HG02642 (cell line): ENCODE measurements around the gene PDE1A.

Source experiments
- ATAC-seq: cut with Tn5 transposase; IDR thresholded peaks from one replicate; pipeline ENCODE4 v1.9.1; 2021; ENCODE audit warnings: mild to moderate bottlenecking; ENCODE audit not compliant: unreplicated experiment, poor library complexity

The PDE1A gene

DNA sequence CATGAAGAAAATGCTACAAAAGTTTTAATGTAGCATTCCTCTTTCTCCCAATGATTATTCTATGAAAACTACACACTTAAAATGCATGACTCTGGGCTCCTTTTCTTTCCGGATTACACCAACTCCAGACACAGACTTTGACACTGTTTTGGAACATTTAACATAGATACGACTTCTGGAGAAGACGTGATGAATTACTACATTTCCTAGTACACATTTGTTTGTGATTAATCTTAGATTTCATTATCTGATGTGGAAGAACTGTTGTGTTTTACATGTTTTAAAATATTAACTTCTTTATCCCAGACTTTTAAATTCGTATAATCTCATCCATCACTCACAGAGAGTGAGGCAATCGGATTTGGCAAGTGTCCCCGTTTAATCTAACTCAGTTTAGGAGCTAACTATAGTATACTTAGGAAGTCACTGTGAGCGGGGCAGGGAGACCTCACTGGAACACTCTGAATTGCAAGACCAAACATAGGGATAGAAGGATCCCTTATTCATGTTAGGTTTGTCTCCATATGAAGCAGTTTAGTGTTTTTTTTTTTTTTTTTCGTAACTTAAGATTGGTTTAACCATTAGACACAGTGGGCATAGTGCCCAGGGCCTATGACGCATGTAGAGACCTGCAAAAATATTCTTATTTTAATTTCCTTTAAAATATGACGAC lies 66.7 kb downstream of the PDE1A start:
- no peak for ATAC-seq

DNA sequence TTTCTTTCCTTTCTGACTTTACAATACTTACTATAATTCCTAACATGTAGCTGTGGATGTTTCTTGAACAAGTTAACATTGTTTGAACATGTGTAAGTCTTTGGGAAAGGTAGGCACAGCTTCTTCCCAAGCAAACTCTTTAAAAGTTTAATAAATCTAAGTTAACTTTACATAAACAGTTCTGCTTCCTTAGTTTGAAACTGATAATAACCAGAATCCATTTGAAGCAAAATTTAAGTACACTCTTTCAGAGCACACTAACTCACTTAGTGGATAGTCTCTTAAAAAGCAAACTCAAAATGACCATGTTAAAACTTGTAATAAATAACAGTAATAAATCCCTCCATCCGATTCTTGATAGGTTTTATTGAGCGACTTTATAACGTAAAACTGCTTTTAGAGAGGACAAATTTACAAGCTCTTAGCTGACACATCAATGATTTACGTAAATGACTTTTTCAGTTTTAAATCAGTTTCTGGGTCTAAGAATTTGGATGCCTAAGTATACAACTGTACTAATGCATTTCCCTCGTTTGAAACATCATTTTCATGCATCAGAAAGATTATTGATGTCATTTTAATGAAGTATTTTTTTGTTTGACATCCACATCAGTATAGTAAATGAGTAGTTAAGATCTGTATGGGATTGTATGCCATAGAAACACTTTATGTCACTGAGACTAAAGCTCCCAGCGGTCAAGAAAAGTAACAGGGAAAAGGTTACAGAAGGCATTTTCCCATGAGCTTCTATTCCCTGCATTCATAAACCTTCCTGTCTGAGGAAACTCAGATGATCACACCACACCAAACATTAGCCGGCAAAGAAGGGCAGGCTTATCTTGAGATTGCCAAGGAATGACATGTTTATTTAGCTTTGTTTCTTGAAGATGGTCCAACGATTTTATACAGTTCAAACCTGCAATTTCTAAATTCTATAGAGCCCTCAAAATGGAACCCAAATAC lies 67.5 kb downstream of the PDE1A start:
- no peak for ATAC-seq

DNA sequence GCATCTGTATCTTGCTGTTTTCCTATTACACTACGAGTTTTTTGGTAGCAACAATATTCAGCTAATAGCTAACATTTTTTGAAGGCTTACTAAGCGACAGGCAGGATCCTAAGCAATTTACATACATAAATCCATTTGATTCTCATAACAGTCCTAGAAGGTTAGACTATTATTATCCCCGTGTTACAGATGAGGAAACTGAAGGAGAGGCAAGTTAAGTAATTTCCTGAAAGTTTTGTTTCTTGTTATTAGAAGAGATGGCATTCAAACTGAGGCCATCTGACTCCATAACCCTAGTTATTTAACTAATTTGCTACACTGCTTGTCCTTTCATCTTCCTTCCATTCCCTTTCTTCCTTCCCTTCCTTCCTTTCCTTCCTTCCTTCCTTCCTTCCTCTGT lies 68.2 kb downstream of the PDE1A start:
- ATAC-seq, result no peak

DNA sequence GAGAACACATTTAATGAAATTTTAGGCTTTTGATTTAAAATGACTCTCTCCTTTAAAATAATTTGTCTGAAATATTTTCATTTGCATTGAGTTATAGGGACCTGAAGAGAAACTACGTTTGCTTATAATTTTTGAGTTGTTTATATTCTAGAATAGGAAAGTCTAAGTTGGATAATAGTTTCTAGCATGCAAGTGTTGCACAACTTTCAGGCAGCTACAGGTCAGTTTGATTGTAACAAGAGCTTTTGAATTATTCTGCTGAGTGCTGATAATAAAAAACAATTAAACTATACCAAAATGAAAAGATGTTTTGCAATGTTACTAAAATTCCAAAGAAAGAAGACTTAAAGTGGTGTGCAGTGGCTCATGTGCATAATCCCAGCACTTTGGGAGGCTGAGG lies 71.0 kb downstream of the PDE1A start:
- ATAC-seq, result no peak

DNA sequence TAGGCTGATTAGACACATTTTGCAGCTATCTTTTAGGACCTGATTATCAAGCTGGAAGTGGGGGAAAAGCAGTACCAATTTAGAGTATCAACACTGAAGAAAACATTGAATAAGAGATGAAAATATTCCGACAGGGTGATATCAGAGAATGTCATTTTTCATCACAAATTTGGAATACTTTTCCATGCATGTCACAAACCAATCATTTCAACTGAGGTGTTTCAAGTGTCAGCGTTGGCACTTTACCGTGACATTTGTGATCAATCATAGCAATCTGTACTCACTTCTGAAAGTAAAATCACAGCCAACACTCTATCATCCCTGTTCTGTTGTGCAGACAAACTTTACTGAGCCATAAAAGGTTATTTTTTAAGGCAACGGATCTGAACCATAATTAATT lies 75.4 kb downstream of the PDE1A start:
- no peak for ATAC-seq

DNA sequence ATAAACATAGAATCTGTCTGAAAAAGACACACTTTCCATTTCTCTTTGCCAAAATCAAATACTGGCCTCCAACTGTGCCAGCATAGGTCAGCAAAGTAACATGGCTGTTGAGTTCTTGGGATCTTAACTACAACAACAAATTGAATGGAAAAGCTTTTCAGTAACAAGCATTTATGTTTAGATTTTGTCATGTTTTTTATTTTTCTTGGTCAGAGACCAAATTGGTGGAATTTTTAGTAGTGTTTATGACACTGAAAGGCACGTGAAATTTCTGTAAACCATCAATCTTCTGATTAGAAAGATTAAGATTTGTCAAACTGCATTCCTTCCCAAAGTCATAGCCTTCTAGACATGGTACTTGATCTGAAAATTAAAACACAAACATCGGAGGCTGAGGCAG lies 77.6 kb downstream of the PDE1A start:
- no peak for ATAC-seq

DNA sequence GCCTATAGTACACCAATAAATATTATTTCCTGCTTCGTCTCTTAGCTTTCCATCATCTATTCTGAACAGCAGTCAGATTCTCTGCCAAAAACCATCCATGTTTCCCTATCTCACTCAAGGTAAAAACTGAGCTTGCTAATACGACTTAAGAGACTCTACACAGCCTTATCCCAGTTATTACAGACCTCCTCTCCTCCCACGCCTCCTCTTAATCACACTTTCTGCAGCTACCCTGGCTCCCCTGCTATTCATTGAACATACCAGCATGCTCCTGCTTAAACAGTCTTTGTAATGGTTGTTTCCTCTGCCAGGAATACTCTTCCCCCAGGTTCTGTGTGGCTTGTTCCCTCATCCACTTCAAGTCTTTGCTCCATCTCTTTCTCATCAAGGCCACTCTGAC lies 81.5 kb downstream of the PDE1A start:
- no peak for ATAC-seq

DNA sequence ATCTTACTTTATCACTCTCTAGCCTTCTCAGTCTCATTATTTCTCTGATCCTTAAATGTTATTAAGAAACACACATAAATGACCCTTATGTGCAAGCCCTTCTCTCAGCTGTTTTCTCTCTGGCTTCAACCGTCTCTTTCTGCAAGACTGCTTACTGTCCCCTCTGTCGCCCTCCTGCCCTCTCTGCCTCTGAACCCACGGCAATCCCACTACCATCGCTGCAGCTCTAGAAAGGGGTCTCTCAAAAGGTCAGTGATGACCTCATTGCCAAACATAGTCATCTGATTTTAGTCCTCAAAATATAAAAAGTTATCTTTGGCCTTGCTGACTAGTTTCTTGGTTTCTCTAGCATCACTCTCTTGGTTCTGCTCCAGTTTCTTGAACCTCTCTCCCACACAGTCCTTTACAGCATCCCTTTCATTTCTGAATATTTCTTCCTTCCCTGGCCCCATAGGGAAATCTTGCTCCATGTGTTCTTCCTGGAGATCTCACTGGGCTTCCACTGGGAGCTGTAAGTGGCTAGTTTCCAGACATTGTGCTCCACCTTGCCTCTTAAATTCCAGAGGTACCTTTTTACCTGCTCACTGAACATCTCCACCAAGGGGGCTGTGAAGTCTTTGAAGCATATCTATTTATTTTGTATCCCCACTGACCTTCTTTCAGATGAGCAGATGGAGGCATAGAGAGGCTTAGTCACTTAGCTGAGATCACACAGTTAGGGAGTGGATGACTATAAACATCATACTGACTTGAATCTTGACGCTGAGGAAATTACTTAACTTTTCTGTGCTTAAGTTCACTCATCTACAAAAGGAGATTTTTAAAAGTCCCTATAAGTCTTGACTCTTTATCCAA lies 96.2 kb downstream of the PDE1A start:
- no peak for ATAC-seq

DNA sequence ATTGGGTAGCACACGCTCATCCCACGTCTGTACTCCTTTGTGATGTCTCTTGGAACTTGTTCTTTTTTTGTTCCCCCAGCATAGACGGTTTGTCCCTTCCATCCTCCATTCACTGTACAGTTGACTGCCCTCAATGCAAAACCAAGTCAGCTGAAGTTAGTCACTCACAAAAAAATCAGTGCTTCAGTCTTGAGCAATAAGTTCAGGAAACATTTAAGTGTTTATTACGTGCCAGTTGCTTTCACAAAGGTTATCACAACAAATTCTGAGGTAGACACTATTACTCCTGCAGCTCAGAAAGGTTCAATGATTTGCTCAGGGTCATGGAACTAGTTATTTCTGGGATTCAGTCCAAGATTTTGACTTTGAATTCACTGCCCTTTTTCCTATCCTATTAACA lies 102.2 kb downstream of the PDE1A start:
- ATAC-seq, result no peak

DNA sequence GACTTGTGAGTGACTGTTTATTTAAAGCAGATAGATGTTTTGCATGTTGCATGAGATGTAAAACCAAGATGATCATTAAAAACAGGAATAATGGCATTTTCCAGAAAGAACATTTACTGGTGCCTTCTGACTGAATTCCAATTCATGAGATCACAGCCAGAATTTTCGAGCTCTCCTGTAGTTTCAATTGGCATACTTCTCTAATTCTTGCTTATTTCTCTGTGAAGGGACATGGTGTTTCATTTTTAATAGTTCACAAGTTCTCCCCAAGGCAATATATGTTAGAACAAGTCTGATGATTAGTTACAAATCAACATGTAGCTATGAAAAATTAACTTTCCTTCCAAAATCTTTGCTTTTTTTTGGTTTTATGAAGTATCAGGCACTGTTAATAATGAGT lies 105.7 kb downstream of the PDE1A start:
- ATAC-seq, result no peak

DNA sequence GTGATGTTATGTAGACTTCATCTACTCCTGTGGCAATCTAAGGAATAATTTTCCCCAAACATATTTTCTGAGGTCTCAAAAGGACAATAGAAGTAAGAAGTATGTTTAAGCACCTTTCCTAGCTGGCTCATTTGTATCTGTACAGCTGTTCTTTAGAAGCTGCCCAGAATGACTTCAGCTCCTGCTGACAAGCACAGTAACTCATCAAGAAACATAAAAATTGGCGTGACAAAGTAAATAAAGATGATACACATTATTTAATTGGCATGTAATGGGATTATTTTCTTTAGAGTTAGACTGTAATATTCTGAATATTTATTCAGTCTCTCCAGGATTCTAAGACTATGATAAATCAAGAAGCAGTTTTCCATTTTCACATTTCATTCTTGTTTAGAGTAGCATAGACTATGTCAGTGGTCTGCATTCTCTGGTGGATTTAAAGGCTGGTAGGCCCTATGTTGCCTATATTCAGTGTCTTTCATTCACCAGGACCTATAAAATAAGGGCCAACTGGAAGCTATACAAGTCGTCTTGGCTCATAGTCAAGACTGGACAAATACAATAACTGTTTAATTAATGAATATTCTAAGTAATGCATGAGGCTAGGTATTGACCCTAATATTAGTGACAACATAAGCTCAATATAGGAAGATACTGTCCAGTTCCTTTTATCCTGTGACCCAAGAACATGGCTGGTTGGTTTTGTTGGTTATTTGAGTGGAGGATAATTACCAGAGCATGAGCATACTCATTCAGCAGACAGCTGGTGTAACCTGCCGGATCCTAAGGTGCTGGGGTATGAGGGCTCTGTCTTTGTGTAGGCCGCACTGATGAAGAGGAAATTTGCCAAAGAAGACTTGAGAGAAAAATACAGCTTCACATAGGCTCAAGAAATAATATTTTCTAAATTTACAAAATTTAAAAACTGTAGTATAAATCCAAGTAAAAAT lies 107.0 kb downstream of the PDE1A start:
- ATAC-seq, result no peak

DNA sequence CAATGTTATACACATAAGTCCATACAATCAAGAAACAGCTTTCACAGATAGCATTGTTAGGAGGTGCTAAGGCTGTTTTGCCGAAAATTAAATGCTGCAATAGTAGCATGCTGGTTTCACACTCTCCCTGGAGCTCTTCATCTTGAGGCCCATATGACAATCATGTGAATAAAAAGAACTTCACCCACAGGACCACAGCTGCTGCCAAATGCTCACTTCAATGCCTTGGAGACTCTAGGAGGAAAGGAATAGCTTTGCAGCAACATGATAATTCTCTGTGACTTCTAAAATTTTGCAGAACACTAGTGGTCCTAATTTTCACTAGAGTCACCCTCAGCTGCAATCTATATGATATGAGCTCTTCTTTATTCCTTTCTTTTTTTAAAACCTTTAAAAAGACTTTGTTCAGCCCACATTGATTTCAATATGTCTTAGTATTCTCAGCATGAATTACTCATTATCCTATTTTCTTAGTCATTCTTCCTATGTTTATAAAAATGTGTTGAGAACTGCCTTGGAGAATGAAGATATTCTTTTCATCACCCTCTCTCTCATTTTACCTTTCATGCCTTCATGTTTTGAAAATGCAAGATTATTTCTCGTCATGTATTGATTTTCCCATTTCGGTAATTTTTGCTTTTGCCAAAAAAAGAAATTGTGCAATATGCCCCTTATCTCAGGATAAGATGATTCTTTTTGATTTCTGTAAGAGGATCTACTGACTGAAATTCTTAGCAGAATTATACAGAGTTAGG lies 108.2 kb downstream of the PDE1A start:
- no peak for ATAC-seq

DNA sequence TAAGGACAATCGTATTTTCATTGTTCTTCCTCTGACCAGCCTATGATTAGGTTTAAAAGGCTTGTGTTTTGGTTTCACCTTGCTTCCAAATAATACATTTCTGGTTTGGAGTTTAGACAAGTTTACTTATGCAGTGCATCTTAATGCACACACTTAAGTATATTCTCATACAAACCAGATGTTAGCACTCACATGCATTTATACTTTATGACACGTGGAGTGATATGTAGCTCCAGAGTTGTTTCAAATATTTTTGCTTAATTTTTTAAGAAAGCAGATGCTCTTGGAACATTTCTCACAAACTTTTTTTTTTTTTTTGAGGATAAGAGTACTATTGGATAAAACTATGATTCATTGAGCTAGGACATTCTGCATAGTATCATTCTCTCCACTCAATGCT lies 109.9 kb downstream of the PDE1A start:
- no peak for ATAC-seq

DNA sequence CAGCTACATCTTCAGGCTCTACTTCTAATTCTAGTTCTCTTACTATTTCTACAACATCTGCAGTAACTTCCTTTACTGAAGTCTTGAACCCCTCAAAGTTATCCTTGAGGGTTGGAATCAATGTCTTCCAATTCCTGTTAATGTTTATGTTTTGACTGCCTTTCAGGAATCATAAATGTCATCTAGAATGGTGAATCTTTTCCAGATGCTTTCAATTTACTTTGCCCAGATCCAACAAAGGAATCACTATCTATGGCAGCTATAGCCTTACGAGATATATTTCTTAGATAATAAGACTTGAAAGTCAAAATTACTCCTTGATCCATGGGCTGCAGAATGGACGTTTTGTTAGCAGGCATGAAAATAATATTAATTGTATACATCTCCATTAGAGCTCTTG lies 123.9 kb downstream of the PDE1A start:
- ATAC-seq, result no peak

DNA sequence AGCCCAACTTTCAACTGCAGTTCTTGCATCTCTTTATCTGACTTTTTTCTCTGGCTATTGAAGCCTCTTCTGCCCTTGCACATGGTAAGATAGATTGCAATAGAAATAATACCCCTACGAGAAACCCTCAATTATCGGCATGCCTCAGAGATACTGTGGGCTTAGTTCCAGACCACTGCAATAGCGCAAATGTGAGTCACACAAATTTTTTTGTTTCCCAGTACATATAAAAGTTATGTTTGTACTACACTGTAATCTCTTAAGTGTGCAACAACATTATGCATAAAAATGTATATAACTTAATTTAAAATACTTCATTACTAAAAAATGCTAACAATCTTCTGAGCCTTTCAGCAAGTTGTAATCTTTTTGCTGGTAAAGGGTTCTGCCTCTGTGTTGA lies 124.7 kb downstream of the PDE1A start:
- no peak for ATAC-seq

DNA sequence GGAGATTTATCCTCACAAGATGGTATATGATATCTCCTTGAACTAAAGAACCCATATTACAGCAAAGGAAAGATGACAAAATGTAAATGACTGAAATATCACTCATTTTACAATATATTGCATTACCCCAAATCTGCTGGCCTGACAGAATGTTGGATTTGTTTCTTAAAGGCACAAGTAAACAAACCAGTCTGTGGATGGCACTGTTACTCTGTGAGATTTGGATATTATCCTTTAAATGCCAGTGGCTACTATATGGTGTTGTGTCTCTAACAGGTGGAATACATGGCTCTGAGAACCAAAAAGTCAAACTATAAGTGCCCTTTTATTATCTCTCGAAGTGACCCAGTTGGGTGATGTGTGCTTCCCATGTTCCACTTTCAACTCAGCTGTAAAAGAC lies 125.7 kb downstream of the PDE1A start:
- no peak for ATAC-seq

DNA sequence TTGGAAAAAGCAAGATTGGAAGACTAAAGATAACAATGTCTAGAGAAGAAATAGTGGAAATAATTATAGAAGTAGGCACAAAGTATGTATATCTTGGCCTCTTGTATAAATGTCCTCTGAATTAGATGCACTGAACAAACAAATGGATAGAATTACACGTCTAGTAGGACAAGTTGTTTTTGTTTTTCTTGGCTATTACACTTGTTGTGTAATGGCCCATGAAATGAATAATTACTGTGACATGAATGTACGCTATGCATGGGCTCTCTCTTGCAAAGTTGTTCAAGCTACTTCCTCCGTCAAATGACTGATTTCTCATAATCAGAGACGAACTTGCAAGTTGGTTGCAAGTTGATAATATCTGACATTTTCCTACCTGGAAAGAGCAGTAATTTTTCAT lies 126.2 kb downstream of the PDE1A start:
- no peak for ATAC-seq

DNA sequence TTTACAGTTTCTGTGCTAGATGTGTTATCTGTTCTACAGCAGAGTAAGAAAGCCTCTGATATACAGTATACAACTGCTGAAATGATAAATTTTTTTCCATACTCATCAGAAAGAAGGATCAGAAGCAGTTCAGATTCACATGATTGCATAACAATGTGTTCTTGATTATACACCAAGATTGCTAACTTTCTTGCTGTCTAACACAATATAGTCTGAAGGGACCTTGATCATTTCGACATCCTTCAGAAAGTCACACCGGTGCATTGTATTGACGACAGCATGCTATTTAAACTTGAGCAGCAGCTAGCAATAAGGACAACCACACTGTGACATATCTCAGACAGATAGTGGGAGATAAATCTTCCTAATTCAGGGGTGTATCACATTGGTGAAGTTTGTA lies 127.2 kb downstream of the PDE1A start:
- ATAC-seq, result no peak

DNA sequence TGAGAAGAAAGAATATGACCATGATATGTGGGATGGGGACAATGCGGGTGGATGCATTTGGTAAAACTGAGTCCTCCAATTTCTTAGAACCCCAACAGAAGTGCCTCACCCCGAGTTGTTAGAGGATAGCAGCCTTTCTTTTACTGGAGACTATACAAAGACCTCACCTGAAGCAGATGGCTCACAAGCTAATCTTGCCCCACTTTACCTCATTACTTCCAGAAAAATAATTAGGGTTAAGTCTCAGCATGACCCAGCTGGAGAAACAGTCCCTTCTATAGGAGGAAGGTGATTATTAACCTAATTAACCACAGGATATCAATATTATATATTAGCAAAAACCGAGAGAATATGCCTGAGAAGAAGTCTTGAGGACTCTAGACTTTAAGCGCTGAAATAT lies 128.4 kb downstream of the PDE1A start:
- no peak for ATAC-seq
